ENCODE results near the gene SFMBT2.
A peak's percentile ranks its signal among the peaks of the same experiment; 100 is the strongest.
"Not testable (repeated sequence)": the region's sequence is repeated elsewhere in the genome, so short reads cannot be mapped to it uniquely, and the experiment has no call there.

SFMBT2 gene

GRCh38 chr10:7188456-7189050, 222.3 kb downstream of the SFMBT2 start:
- Mint-ChIP-seq H3K27me3 (no peaks in the 10 kb centered on the region), H3K4me3 (no peak overlapping the region), H3K36me3 (peaks cover 76% of the 10 kb centered on the region), H3K27ac (no peak overlapping the region), H3K9me3 (peaks cover 8% of the 10 kb centered on the region), H3K4me1 (peaks cover 69% of the 10 kb centered on the region)
- DNase-seq, result no peak
- CTCF ChIA-PET, result no interaction called here

- H3K27me3 Mint-ChIP-seq, result no peaks in the 10 kb centered on the region
- peaks cover 81% of the 10 kb centered on the region for H3K36me3 Mint-ChIP-seq
- H3K9me3 Mint-ChIP-seq, result peaks cover 14% of the 10 kb centered on the region
- no peak for DNase-seq
- CTCF ChIA-PET, result no interaction called here
- H3K4me3 Mint-ChIP-seq, result no peak overlapping the region
- no peak overlapping the region for H3K27ac Mint-ChIP-seq
- peaks cover 48% of the 10 kb centered on the region for H3K4me1 Mint-ChIP-seq
Measured at GRCh38 chr10:7186387-7187018, 224.3 kb downstream of the SFMBT2 start.

- Mint-ChIP-seq H3K4me3 (no peak overlapping the region), H3K4me1 (peaks cover 37% of the 10 kb centered on the region), H3K36me3 (peaks cover 77% of the 10 kb centered on the region), H3K27ac (peak overlapping the region; percentile 66), H3K9me3 (peaks cover 14% of the 10 kb centered on the region), H3K27me3 (no peaks in the 10 kb centered on the region)
- CTCF ChIA-PET, result interaction anchor here (1.4 kb wide), 1 partner anchor 265 kb away, joined by 3 read pairs; no protein-coding TSS in a partner anchor
- DNase-seq, result no peak
Measured at GRCh38 chr10:7185367-7185690, 225.5 kb downstream of the SFMBT2 start.

DNA sequence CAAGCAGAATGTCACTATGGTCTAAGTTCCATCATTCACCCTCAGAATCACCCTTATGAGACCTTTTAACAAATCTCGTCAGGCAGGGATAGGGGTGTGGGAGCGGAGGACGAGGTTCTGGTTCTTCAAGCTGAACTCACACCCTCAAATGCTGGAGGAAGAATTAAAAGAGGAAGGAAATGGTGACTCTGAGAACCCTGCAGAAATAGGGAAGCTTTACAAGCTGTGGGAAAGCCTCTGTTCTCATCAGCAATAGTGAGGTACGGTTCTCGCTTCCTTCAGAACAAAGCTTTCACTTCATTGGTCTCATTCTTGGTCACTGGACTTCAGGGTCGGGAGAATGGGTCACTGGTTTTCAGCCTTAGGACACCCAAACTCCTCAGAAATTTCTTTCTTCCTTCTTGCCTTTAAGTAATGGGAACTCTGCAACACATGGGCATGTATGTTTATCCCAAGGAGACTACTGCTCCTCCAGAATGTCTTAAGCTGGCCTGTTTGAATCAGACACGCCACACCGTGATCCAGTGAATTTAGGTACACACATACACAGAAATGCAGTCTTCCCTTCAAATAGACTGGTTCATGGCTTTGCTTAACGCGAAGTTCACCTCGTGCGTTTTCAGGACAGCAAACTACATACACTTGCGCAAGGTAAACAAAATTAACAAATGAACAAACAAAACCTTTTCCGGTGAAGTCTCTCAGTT, 226.0 kb downstream of the SFMBT2 start:
- no peak overlapping the region for H3K4me3 Mint-ChIP-seq
- CTCF ChIA-PET, result interaction anchor here (1.4 kb wide), 1 partner anchor 265 kb away, joined by 3 read pairs; no protein-coding TSS in a partner anchor
- no peaks in the 10 kb centered on the region for H3K27me3 Mint-ChIP-seq
- H3K27ac Mint-ChIP-seq, result peak overlapping the region; percentile 66
- H3K4me1 Mint-ChIP-seq, result peaks cover 37% of the 10 kb centered on the region
- no peak for DNase-seq
- H3K9me3 Mint-ChIP-seq, result peaks cover 14% of the 10 kb centered on the region
- H3K36me3 Mint-ChIP-seq, result peaks cover 77% of the 10 kb centered on the region

GRCh38 chr10:7184116-7184515, 226.7 kb downstream of the SFMBT2 start:
- Mint-ChIP-seq H3K4me1 (peaks cover 34% of the 10 kb centered on the region), H3K36me3 (peaks cover 77% of the 10 kb centered on the region), H3K9me3 (peaks cover 14% of the 10 kb centered on the region)
- H3K27me3 Mint-ChIP-seq, H3K4me3 Mint-ChIP-seq, H3K27ac Mint-ChIP-seq, DNase-seq, CTCF ChIA-PET: not testable (repeated sequence)

DNA sequence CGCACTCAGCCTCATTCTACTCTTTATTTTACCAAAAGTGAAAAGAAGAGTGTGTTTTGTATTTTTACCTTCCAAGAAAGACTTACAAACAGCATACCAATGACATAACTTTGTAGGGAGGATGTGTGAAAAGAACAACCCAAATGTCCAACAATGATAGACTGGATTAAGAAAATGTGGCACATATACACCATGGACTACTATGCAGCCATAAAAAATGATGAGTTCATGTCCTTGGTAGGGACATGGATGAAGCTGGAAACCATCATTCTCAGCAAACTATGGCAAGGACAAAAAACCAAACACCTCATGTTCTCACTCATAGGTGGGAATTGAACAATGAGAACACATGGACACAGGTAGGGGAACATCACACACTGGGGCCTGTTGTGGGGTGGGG, 228.5 kb downstream of the SFMBT2 start:
- DNase-seq, H3K4me3 Mint-ChIP-seq, CTCF ChIA-PET, H3K27me3 Mint-ChIP-seq, H3K27ac Mint-ChIP-seq: not testable (repeated sequence)
- H3K9me3 Mint-ChIP-seq, result peaks cover 16% of the 10 kb centered on the region
- H3K4me1 Mint-ChIP-seq, result peaks cover 29% of the 10 kb centered on the region
- H3K36me3 Mint-ChIP-seq, result peaks cover 72% of the 10 kb centered on the region

DNA sequence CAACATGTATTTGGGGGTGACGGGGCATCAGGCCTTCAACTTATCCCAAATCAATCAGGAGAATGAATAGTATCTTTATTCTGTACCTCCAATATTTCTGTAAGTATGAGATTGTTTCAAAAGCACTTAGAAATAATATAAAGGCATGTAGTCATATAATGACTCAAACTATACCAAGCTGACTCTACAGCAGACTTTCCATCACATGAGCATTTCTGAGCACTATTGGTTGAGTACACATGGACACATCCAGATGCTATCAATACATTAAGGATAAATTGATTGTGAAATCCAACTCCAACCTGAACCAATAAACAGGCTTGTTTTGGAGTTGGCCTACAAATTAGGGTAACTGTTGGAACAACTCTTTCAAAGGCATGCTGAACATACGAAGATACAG, 229.4 kb downstream of the SFMBT2 start:
- H3K36me3 Mint-ChIP-seq, result peaks cover 75% of the 10 kb centered on the region
- H3K4me1 Mint-ChIP-seq, result peaks cover 25% of the 10 kb centered on the region
- no peak overlapping the region for H3K4me3 Mint-ChIP-seq
- H3K9me3 Mint-ChIP-seq, result peaks cover 22% of the 10 kb centered on the region
- CTCF ChIA-PET, result no interaction called here
- H3K27ac Mint-ChIP-seq, result no peak overlapping the region
- no peak for DNase-seq
- no peaks in the 10 kb centered on the region for H3K27me3 Mint-ChIP-seq

DNA sequence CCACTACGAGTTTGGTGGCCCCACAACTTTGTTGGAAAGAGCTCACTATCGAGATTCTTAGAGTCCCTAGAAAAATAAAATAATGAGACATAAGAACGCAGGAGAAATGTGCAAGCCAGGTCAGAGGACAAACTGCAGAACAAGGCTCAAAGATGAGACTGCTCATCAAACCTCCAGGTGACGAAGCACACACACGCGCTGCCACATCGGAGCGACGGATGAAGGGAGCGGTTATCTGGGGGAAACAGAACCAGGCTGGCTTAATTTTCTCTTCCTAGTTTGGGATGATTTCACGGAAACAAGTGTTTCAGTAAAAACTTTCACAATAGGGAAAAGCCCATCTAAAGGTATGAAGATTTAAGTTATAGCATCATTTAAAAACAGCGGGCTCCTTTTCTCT, 231.3 kb downstream of the SFMBT2 start:
- Mint-ChIP-seq H3K36me3 (peaks cover 78% of the 10 kb centered on the region), H3K27me3 (no peaks in the 10 kb centered on the region), H3K9me3 (peaks cover 36% of the 10 kb centered on the region), H3K4me3 (no peak overlapping the region), H3K4me1 (peaks cover 9% of the 10 kb centered on the region), H3K27ac (no peak overlapping the region)
- DNase-seq, result no peak
- CTCF ChIA-PET, result no interaction called here

- no peak for DNase-seq
- CTCF ChIA-PET, result no interaction called here
- Mint-ChIP-seq H3K4me1 (no peaks in the 10 kb centered on the region), H3K27me3 (no peaks in the 10 kb centered on the region), H3K36me3 (peaks cover 71% of the 10 kb centered on the region), H3K9me3 (peaks cover 22% of the 10 kb centered on the region), H3K4me3 (no peak overlapping the region), H3K27ac (no peak overlapping the region)
Measured at GRCh38 chr10:7173948-7174347, 236.9 kb downstream of the SFMBT2 start.

DNA sequence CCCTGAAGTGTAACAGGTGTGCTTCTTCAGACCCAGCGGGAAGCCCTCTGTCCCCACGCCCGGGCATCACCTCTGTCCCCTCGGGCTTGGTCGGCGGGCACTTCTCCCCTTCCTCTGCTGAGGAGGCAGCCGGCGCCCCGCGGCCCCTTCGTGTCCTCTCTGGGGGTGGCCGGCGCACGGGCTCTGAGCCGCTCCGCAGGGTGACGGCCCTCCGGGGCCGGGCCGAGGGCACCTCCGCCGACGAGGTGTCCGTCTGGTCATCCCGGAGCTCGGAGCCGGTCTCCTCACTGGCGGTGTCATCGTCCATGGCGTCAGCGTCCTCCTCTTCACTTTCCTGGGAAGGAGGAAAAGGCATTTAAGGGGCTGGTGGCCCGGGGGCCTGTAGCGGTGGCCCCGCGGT, 239.0 kb downstream of the SFMBT2 start:
- Mint-ChIP-seq H3K36me3 (peaks cover 67% of the 10 kb centered on the region), H3K4me3 (no peak overlapping the region), H3K27ac (no peak overlapping the region), H3K9me3 (peaks cover 18% of the 10 kb centered on the region), H3K4me1 (no peaks in the 10 kb centered on the region), H3K27me3 (no peaks in the 10 kb centered on the region)
- no peak for DNase-seq
- CTCF ChIA-PET, result no interaction called here

GRCh38 chr10:7170626-7171322, 240.1 kb downstream of the SFMBT2 start:
- CTCF ChIA-PET, result no interaction called here
- Mint-ChIP-seq H3K27ac (no peak overlapping the region), H3K9me3 (peaks cover 9% of the 10 kb centered on the region), H3K4me3 (no peak overlapping the region), H3K4me1 (no peaks in the 10 kb centered on the region), H3K27me3 (no peaks in the 10 kb centered on the region), H3K36me3 (peaks cover 62% of the 10 kb centered on the region)
- no peak for DNase-seq

DNA sequence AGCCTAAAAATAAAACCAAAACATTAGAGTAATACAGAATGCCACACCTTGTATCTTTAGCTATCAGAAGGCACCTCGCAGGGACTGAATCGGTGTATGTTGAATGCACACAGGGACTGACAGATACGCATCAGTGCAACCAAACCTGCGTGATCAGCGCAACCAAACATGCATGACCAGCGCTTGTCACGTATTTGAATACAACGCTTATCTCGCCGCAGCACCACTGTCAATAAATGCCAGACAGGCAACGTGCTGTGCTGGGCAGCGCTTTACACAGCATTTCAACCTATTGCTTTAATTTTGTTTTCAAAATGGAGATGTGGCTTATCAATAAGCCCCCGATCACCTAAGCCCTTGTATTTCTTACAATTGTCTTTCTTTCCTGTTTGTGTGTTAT, 242.4 kb downstream of the SFMBT2 start:
- CTCF ChIA-PET, result no interaction called here
- no peaks in the 10 kb centered on the region for H3K9me3 Mint-ChIP-seq
- peaks cover 54% of the 10 kb centered on the region for H3K36me3 Mint-ChIP-seq
- DNase-seq, result no peak
- no peak overlapping the region for H3K4me3 Mint-ChIP-seq
- no peaks in the 10 kb centered on the region for H3K27me3 Mint-ChIP-seq
- H3K4me1 Mint-ChIP-seq, result no peaks in the 10 kb centered on the region
- peak overlapping the region; percentile 46 for H3K27ac Mint-ChIP-seq

GRCh38 chr10:7165500-7166177, 245.2 kb downstream of the SFMBT2 start:
- no peak overlapping the region for H3K4me3 Mint-ChIP-seq
- H3K9me3 Mint-ChIP-seq, result no peaks in the 10 kb centered on the region
- peaks cover 6% of the 10 kb centered on the region for H3K4me1 Mint-ChIP-seq
- peaks cover 63% of the 10 kb centered on the region for H3K36me3 Mint-ChIP-seq
- CTCF ChIA-PET, result interaction anchor here (0.5 to 0.6 kb wide), 2 partner anchors 251 to 1048 kb away, joined by 3 read pairs; no protein-coding TSS in a partner anchor
- no peak for DNase-seq
- H3K27me3 Mint-ChIP-seq, result no peaks in the 10 kb centered on the region
- H3K27ac Mint-ChIP-seq, result no peak overlapping the region

GRCh38 chr10:7164955-7165354, 245.9 kb downstream of the SFMBT2 start:
- peaks cover 69% of the 10 kb centered on the region for H3K36me3 Mint-ChIP-seq
- CTCF ChIA-PET, result interaction anchor here (0.5 kb wide), 1 partner anchor 1048 kb away, joined by 3 read pairs; no protein-coding TSS in a partner anchor
- no peaks in the 10 kb centered on the region for H3K9me3 Mint-ChIP-seq
- DNase-seq, result no peak
- H3K4me1 Mint-ChIP-seq, result peaks cover 13% of the 10 kb centered on the region
- H3K27ac Mint-ChIP-seq, result no peak overlapping the region
- H3K27me3 Mint-ChIP-seq, result no peaks in the 10 kb centered on the region
- no peak overlapping the region for H3K4me3 Mint-ChIP-seq
